Astrocyte (in vitro differentiated cells and primary cell): ENCODE data around the gene CCDC57. TPM values are rescaled to one million over a fixed set of nuclear protein-coding genes. Genes with fewer than 3 reads are reported as not detected.

Experiments
- DNase-seq: peaks from one replicate; pipeline ENCODE4 v3.0.0-alpha.2; 2010; ENCODE audit warnings: low read depth
- FAIRE-seq: peaks from 2 replicates; lab custom pipeline; 2011; peaks lifted over from hg19 to GRCh38; lab: Jason Lieb, UNC
- H2AFZ ChIP-seq: 2 replicates; pipeline ENCODE4 v1.6.0; 2012; ENCODE audit warnings: low read depth, low read length, inconsistent platforms
- H3K27ac ChIP-seq: 2 replicates; pipeline ENCODE4 v1.5.1; 2011; ENCODE audit warnings: low read depth, low read length, inconsistent platforms
- H3K27me3 ChIP-seq: 2 replicates; pipeline ENCODE4 v1.6.0; 2011; ENCODE audit warnings: low read length, inconsistent platforms; ENCODE audit not compliant: insufficient read depth
- H3K36me3 ChIP-seq: 2 replicates; pipeline ENCODE4 v1.5.1; 2011; ENCODE audit warnings: low read length, inconsistent platforms; ENCODE audit not compliant: insufficient read depth
- H3K4me1 ChIP-seq: 2 replicates; pipeline ENCODE4 v1.5.1; 2011; ENCODE audit warnings: low read length, inconsistent platforms; ENCODE audit not compliant: insufficient read depth
- H3K4me2 ChIP-seq: 2 replicates; pipeline ENCODE4 v1.6.0; 2012; ENCODE audit warnings: low read length, inconsistent platforms
- H3K4me3 ChIP-seq: 2 replicates; pipeline ENCODE4 v1.5.1; 2011; ENCODE audit warnings: low read depth, mild to moderate bottlenecking, low read length, inconsistent platforms; ENCODE audit not compliant: insufficient read depth
- H3K79me2 ChIP-seq: 2 replicates; pipeline ENCODE4 v1.6.0; 2012; ENCODE audit warnings: mild to moderate bottlenecking, low read length, inconsistent platforms; ENCODE audit not compliant: insufficient read depth
- H3K9ac ChIP-seq: 2 replicates; pipeline ENCODE4 v1.6.0; 2012; ENCODE audit warnings: mild to moderate bottlenecking, low read length, inconsistent platforms
- H3K9me3 ChIP-seq: 2 replicates; pipeline ENCODE4 v1.5.1; 2012; ENCODE audit warnings: low read depth, mild to moderate bottlenecking, low read length, inconsistent platforms; ENCODE audit not compliant: insufficient read depth
- H4K20me1 ChIP-seq: 2 replicates; pipeline ENCODE4 v1.6.0; 2012; ENCODE audit warnings: low read length, inconsistent platforms; ENCODE audit not compliant: insufficient read depth
- H3K27ac Mint-ChIP-seq: one replicate; pipeline ENCODE4 v1.8.0; 2021; ENCODE audit warnings: mild to moderate bottlenecking, mixed read lengths; ENCODE audit not compliant: unreplicated experiment
- H3K27me3 Mint-ChIP-seq: one replicate; pipeline ENCODE4 v1.8.0; 2021; ENCODE audit warnings: low read depth, mixed read lengths; ENCODE audit not compliant: unreplicated experiment
- H3K36me3 Mint-ChIP-seq: one replicate; pipeline ENCODE4 v1.8.0; 2021; ENCODE audit warnings: low read depth, mixed read lengths; ENCODE audit not compliant: unreplicated experiment
- H3K4me1 Mint-ChIP-seq: one replicate; pipeline ENCODE4 v1.8.0; 2021; ENCODE audit warnings: low read depth, mixed read lengths; ENCODE audit not compliant: unreplicated experiment
- H3K4me3 Mint-ChIP-seq: one replicate; pipeline ENCODE4 v1.8.0; 2021; ENCODE audit warnings: mild to moderate bottlenecking, moderate library complexity, mixed read lengths; ENCODE audit not compliant: unreplicated experiment
- H3K9me3 Mint-ChIP-seq: one replicate; pipeline ENCODE4 v1.8.0; 2021; ENCODE audit warnings: mild to moderate bottlenecking, mixed read lengths; ENCODE audit not compliant: unreplicated experiment
- CTCF ChIP-seq: IDR thresholded peaks from 2 replicates; pipeline ENCODE4 v1.5.1; 2011; ENCODE audit warnings: low read depth, mild to moderate bottlenecking, inconsistent platforms, low read length, moderate library complexity; ENCODE audit not compliant: insufficient read depth
- EZH2 ChIP-seq: IDR thresholded peaks from 2 replicates; pipeline ENCODE4 v1.6.1; 2012; ENCODE audit warnings: mild to moderate bottlenecking, low read length, inconsistent platforms; ENCODE audit not compliant: insufficient read depth
- total RNA-seq: library from RNA; stranded (reverse); gene quantifications from 2 replicates; pipeline ENCODE4 v1.2.1, GENCODE V29; 2021

CCDC57 gene
- total RNA-seq, 1 donor from 2014 or later, result 20.4 TPM

- Histone ChIP-seq H3K36me3 (peaks cover 3% of the 10 kb centered on the region), H3K9ac (no peak overlapping the region), H3K27ac (no peak overlapping the region), H3K4me1 (peaks cover 17% of the 10 kb centered on the region), H3K79me2 (peaks cover 43% of the 10 kb centered on the region), H2AFZ (no peak overlapping the region), H3K4me3 (no peak overlapping the region), H3K27me3 (no peaks in the 10 kb centered on the region), H3K9me3 (no peaks in the 10 kb centered on the region), H4K20me1 (peaks cover 39% of the 10 kb centered on the region), H3K4me2 (peak overlapping the region; percentile 99)
- no peak for DNase-seq
- Mint-ChIP-seq H3K36me3 (no peaks in the 10 kb centered on the region), H3K27me3 (no peaks in the 10 kb centered on the region), H3K4me1 (peaks cover 5% of the 10 kb centered on the region), H3K9me3 (no peaks in the 10 kb centered on the region), H3K27ac (no peak overlapping the region), H3K4me3 (peak overlapping the region; percentile 89)
- no peak for FAIRE-seq
- no peak for TF ChIP-seq CTCF
- TF ChIP-seq EZH2, result no peak
Measured at GRCh38 chr17:82053556-82054263, 158.9 kb downstream of the CCDC57 start.

- peak overlapping the region; percentile 81 for H3K4me3 ChIP-seq
- peaks cover 34% of the 10 kb centered on the region for H4K20me1 ChIP-seq
- H3K4me2 ChIP-seq, result peak overlapping the region; percentile 99
- H3K9me3 Mint-ChIP-seq, result no peaks in the 10 kb centered on the region
- H3K36me3 Mint-ChIP-seq, result no peaks in the 10 kb centered on the region
- H3K27ac ChIP-seq, result no peak overlapping the region
- H3K9me3 ChIP-seq, result no peaks in the 10 kb centered on the region
- H3K27me3 ChIP-seq, result no peaks in the 10 kb centered on the region
- H3K27me3 Mint-ChIP-seq, result no peaks in the 10 kb centered on the region
- H3K4me3 Mint-ChIP-seq, result peak overlapping the region; percentile 89
- peaks cover 5% of the 10 kb centered on the region for H3K4me1 Mint-ChIP-seq
- H3K36me3 ChIP-seq, result peaks cover 3% of the 10 kb centered on the region
- peaks cover 43% of the 10 kb centered on the region for H3K79me2 ChIP-seq
- H2AFZ ChIP-seq, result no peak overlapping the region
- peak overlapping the region; percentile 12 for H3K27ac Mint-ChIP-seq
- no peak for FAIRE-seq
- no peak for TF ChIP-seq EZH2
- no peak for TF ChIP-seq CTCF
- peaks cover 17% of the 10 kb centered on the region for H3K4me1 ChIP-seq
- DNase-seq, result no peak
- H3K9ac ChIP-seq, result peak overlapping the region; percentile 89
Measured at GRCh38 chr17:82053130-82053529, 159.5 kb downstream of the CCDC57 start.

- H4K20me1 ChIP-seq, result peaks cover 30% of the 10 kb centered on the region
- H3K27ac Mint-ChIP-seq, result peak overlapping the region; percentile 12
- H3K4me1 ChIP-seq, result peaks cover 17% of the 10 kb centered on the region
- TF ChIP-seq EZH2 (no peak), CTCF (no peak)
- no peak overlapping the region for H2AFZ ChIP-seq
- peak overlapping the region; percentile 81 for H3K4me3 ChIP-seq
- peak overlapping the region; percentile 99 for H3K4me2 ChIP-seq
- peaks cover 1% of the 10 kb centered on the region for H3K36me3 ChIP-seq
- H3K27ac ChIP-seq, result no peak overlapping the region
- H3K36me3 Mint-ChIP-seq, result peaks cover 2% of the 10 kb centered on the region
- DNase-seq (no peak), FAIRE-seq (no peak)
- no peaks in the 10 kb centered on the region for H3K9me3 Mint-ChIP-seq
- peak overlapping the region; percentile 89 for H3K9ac ChIP-seq
- H3K27me3 ChIP-seq, result no peaks in the 10 kb centered on the region
- no peaks in the 10 kb centered on the region for H3K27me3 Mint-ChIP-seq
- no peaks in the 10 kb centered on the region for H3K9me3 ChIP-seq
- H3K4me1 Mint-ChIP-seq, result peaks cover 5% of the 10 kb centered on the region
- H3K79me2 ChIP-seq, result peaks cover 43% of the 10 kb centered on the region
- H3K4me3 Mint-ChIP-seq, result peak overlapping the region; percentile 89
Measured at GRCh38 chr17:82052638-82053059, 160.0 kb downstream of the CCDC57 start.
